GM19324 (cell line): ENCODE data around the gene CFAP54.
"Not testable (repeated sequence)": the region's sequence is repeated elsewhere in the genome, so short reads cannot be mapped to it uniquely, and the experiment has no call there.

Experiments used
- ATAC-seq: cut with Tn5 transposase; IDR thresholded peaks from one replicate; pipeline ENCODE4 v1.9.1; 2021; ENCODE audit warnings: mild to moderate bottlenecking, moderate library complexity; ENCODE audit not compliant: unreplicated experiment, low FRiP score

The CFAP54 gene

GRCh38 chr12:96471368-96472050 is 17.9 kb upstream of the CFAP54 start:
- no peak for ATAC-seq

- ATAC-seq: no peak
Observed at GRCh38 chr12:96472384-96472783, 17.0 kb upstream of the CFAP54 start.

- ATAC-seq: no peak
Observed at GRCh38 chr12:96473394-96474093, 15.8 kb upstream of the CFAP54 start.

GRCh38 chr12:96474206-96474605 is 15.2 kb upstream of the CFAP54 start:
- no peak for ATAC-seq

- ATAC-seq: no peak
Observed at GRCh38 chr12:96478011-96478410, 11.4 kb upstream of the CFAP54 start.

GRCh38 chr12:96482086-96482485 is 7.3 kb upstream of the CFAP54 start:
- no peak for ATAC-seq

DNA sequence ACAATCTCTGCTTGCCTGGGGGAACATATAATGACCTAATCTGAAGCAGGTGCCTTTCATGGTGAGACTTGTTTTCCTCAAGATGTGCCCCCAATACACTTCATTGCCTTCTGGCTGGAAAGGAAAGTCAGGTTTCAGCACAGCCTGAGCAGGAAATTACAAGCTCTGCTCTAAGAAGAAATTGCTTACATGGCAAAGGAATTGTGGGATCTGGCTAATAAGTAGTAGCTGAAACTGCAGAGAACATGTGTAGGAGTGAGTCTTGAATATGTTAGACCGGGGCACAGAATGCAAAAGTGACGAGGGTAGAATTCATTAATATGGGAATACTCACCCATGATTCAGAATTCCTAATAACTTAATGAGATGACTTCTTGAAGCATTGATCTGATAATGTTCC is 6.3 kb upstream of the CFAP54 start:
- ATAC-seq: no peak

GRCh38 chr12:96486751-96487613 is 2.4 kb upstream of the CFAP54 start:
- no peak for ATAC-seq

DNA sequence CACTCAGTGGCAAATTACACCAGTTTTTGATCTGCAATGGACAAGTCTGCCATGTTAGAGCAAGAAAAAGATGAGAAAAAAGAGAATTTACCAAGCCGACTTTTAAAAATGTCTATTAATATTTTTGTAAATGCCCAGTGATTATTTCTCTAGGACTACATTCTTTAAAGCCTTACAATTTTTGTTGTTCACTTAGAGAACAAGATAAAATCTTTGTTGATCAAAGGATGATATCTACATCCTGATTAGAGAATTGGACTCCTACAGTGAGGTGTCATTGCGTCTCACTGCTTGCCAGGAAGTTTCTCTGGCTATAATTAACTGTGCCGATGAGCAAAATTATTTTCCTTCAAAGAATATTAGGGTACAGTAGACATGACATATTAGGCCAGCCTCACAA is 1.7 kb upstream of the CFAP54 start:
- no peak for ATAC-seq

- ATAC-seq: no peak
Observed at GRCh38 chr12:96493106-96493505, 3.7 kb downstream of the CFAP54 start.

DNA sequence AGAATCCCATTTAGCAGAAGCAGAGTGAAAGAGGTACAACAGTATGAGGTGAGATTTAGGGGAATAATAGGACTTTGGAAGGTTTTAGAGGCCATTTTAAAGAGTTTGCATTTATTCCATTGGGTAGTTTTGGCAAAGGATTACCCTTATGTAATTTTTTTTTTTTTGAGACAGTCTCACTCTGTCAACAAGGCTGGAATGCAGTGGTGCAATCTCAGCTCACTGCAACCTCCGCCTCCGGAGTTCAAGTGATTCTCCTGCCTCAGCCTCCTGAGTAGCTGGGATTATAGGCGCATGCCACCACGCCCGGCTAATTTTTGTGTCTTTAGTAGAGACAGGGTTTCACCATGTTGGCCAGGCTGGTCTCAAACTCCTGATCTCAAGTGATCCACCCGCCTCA is 4.8 kb downstream of the CFAP54 start:
- ATAC-seq: not testable (repeated sequence)

GRCh38 chr12:96495155-96495554 is 5.8 kb downstream of the CFAP54 start:
- ATAC-seq: no peak

DNA sequence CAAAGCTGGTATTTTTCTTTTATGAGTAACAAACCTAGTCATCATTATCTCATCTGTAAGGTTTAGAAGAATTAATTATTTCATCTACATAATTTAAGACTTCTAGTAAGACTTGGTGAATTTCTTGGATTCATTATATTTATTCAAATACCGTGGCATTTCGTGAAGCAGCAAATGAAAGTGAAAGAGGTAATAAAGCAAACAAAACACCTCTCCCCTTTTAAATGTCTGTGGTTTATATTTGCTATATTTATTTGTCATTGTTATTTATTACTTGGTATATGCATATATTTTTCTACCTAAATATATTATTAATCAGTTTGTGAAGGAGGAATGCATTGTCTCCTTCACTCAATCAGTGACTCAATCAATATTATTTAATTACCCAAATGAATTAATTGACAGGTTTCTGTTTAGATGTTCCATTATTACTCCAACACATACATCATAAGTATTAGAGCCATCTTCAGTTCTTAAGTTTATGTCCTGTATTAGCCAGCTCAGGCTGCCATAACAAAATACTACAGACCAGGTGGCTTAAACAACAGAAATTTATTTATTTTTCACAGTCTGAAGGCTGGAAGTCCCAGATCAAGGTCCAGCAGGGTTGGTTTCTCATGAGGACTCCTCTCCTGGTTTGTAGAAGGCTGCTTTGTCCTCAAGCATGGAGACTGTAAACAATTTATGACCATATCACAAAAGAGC is 6.6 kb downstream of the CFAP54 start:
- no peak for ATAC-seq

DNA sequence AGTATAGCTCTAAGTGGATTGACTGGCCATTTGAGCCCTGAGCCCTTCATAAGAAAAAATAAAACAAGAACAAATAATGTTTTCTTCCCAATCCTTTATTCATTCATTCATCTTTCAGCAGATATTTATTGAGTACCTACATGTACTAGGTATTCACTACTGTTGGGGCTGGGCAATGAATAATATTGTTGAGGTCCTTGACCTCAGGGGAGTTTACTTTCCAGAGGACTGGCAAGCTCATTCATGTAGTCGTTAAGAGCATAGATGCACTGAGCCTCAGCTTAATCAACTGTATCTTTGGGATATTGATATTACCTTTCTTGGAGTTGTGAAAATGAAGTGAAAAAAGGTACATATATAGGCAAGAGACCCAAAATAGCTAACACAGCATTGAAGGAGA is 7.6 kb downstream of the CFAP54 start:
- ATAC-seq: no peak

DNA sequence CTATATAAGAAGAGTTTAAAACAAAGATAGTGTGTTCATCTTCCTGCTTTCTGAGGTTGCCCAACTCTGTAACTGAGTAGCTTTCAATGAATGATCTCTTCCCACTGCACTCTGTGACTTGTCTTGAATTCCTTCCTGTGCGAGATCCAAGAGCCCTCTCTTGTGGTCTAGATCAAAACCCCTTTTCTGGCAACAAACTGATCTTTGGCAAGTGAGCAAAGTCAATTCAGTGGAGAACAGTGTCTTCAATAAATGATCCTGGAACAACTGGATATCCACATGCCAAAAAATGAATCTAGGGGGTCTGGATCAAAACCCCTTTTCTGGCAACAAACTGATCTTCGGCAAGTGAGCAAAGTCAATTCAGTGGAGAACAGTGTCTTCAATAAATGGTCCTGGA is 8.5 kb downstream of the CFAP54 start:
- ATAC-seq: no peak

- ATAC-seq: peak; percentile 15
Observed at GRCh38 chr12:96500693-96501092, 11.3 kb downstream of the CFAP54 start.

DNA sequence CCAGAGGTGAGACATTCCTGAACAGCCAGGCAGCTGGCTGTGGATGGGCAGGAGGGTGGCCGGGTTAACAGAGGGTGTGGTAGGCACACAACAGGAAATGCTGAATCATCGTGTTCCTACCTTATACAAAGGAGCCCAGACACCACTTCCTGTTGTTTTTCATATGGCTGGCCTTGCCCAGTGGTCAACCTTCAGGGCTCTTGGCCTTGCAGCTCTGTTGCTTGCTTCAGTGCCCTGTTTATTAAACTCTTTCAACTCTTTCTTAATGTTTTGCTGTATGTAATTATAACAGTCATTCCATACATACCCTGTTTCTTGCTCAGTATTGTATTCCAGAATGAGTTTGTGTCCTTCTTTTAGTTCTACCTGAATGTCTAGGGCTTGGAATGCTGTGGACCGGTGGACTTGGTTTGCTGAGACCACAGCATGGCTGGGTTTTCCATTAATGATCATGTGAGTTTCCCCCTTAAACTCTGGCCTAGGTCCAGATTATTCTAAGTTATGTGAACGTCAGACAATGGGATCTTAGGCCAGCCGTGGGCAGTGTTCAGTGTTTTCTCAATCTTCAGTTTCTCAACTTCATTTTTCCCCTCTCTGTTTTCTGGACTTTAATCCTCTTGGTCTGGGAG is 11.9 kb downstream of the CFAP54 start:
- peak; percentile 78 for ATAC-seq

DNA sequence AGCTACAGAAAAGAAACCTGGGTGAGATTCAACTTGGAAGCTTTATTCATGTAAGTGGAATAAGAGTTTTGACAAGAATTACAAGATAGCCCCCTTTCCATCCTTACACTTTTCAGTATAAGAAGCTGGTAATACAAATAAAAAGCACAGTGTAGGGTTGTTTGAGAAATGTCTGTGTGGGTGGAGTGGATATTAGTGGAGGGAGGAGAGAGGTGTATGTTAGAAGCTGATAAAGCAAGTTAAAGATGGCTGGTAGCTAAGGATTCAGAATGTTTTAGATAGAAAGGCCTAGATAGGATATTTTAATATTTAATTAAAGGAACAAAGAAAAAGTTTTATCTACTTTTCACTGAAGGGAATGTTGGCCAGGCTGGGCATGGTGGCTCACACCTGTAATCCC is 12.5 kb downstream of the CFAP54 start:
- ATAC-seq: peak; percentile 4

- ATAC-seq: peak; percentile 59
Observed at GRCh38 chr12:96502477-96502876, 13.1 kb downstream of the CFAP54 start.

- ATAC-seq: no peak
Observed at GRCh38 chr12:96502949-96503532, 13.7 kb downstream of the CFAP54 start.
